ENCODE data around the gene FBXL7.

DNA sequence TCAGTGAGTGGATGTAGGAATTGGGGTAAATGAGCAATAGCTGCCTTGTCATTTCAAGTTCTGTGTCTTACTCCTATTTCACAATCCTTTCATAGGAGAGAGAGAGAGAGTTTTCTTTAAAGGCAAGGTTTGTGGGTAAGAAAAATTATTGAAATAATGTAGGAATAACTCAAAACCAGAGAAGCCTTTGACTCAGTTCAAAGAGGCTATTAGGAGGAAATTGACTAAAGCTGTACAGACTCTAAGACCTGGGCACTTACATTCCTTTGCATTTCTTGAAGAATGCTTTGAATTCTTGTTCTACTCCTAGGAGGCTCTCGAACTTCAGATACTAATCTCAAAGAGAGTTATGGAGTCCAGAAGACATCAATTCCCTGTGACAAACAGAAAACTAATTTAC is 257.1 kb downstream of the FBXL7 start:
- TF ChIP-seq ZNF70 (CRISPR knock-in tag; IDR thresholded peaks at IDR 0.05) (no peak), ARNTL (CRISPR knock-in tag; IDR thresholded peaks at IDR 0.05; ENCODE audit: borderline replicate concordance, low read depth) (no peak), GLIS3 (CRISPR knock-in tag; IDR thresholded peaks at IDR 0.05) (no peak), ZFP30 (CRISPR knock-in tag; IDR thresholded peaks at IDR 0.05) (no peak), ZFP3 (CRISPR knock-in tag; IDR thresholded peaks at IDR 0.05) (no peak)
- TF ChIP-seq, protein P1, sequence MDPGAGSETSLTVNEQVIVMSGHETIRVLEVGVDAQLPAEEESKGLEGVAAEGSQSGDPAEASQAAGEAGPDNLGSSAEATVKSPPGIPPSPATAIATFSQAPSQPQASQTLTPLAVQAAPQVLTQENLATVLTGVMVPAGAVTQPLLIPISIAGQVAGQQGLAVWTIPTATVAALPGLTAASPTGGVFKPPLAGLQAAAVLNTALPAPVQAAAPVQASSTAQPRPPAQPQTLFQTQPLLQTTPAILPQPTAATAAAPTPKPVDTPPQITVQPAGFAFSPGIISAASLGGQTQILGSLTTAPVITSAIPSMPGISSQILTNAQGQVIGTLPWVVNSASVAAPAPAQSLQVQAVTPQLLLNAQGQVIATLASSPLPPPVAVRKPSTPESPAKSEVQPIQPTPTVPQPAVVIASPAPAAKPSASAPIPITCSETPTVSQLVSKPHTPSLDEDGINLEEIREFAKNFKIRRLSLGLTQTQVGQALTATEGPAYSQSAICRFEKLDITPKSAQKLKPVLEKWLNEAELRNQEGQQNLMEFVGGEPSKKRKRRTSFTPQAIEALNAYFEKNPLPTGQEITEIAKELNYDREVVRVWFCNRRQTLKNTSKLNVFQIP (CRISPR knock-in tag; IDR thresholded peaks at IDR 0.05; ENCODE audit: borderline replicate concordance, low read depth): no peak
- TF ChIP-seq, protein P2, sequence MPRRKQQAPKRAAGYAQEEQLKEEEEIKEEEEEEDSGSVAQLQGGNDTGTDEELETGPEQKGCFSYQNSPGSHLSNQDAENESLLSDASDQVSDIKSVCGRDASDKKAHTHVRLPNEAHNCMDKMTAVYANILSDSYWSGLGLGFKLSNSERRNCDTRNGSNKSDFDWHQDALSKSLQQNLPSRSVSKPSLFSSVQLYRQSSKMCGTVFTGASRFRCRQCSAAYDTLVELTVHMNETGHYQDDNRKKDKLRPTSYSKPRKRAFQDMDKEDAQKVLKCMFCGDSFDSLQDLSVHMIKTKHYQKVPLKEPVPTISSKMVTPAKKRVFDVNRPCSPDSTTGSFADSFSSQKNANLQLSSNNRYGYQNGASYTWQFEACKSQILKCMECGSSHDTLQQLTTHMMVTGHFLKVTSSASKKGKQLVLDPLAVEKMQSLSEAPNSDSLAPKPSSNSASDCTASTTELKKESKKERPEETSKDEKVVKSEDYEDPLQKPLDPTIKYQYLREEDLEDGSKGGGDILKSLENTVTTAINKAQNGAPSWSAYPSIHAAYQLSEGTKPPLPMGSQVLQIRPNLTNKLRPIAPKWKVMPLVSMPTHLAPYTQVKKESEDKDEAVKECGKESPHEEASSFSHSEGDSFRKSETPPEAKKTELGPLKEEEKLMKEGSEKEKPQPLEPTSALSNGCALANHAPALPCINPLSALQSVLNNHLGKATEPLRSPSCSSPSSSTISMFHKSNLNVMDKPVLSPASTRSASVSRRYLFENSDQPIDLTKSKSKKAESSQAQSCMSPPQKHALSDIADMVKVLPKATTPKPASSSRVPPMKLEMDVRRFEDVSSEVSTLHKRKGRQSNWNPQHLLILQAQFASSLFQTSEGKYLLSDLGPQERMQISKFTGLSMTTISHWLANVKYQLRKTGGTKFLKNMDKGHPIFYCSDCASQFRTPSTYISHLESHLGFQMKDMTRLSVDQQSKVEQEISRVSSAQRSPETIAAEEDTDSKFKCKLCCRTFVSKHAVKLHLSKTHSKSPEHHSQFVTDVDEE (CRISPR knock-in tag; IDR thresholded peaks at IDR 0.05): no peak
